ENCODE data around the gene C1orf174. TPM values are rescaled to one million over a fixed set of nuclear protein-coding genes. Genes with fewer than 3 reads are reported as not detected.

Gene C1orf174
- total RNA-seq, 1 experiment from 2014 or later: 21.1 TPM

GRCh38 chr1:3904006-3904842 is 4.2 kb upstream of the C1orf174 start:
- peaks cover 0 to 2% of the 10 kb centered on the region in 2 experiments; a peak in 1 of 5 replicates for H3K9me3 Mint-ChIP-seq
- H3K27me3 Mint-ChIP-seq (ENCODE audit: low read depth): no peaks in the 10 kb centered on the region
- peak overlapping the region in 2 of 3 experiments; percentile 38 to 61; a peak in 1 of 7 replicates for H3K27ac Mint-ChIP-seq

More at GRCh38 chr1:3904006-3904842, 4.2 kb upstream of the C1orf174 start:
- Histone ChIP-seq H2BK20ac (ENCODE audit: low read depth, low read length, poor library complexity, severe bottlenecking) (no peak overlapping the region), H2BK12ac (ENCODE audit: insufficient read length, low read depth, low read length) (no peak overlapping the region), H3K4me2 (ENCODE audit: insufficient read depth, insufficient read length, low read length) (no peak overlapping the region), H4K5ac (ENCODE audit: insufficient read length, low read depth, low read length) (no peak overlapping the region), H3K27ac (ENCODE audit: insufficient read length, low read depth, low read length) (no peak overlapping the region), H3K23ac (ENCODE audit: insufficient read length, low read depth, low read length) (no peak overlapping the region), H3K9ac (ENCODE audit: extremely low read depth, insufficient read length, low read length) (no peak overlapping the region), H2BK15ac (ENCODE audit: low read depth, low read length) (no peak overlapping the region), H3K27me3 (ENCODE audit: insufficient read depth, low read length) (no peaks in the 10 kb centered on the region), H3K23me2 (ENCODE audit: insufficient read length, low read depth, low read length, poor library complexity, severe bottlenecking) (peaks cover 6% of the 10 kb centered on the region), H3K56ac (ENCODE audit: insufficient read length, low read depth, low read length) (no peak overlapping the region), H2AK5ac (ENCODE audit: insufficient read length, low read length) (no peak overlapping the region), H2AFZ (ENCODE audit: low read length) (no peak overlapping the region), H3K4ac (ENCODE audit: low read depth, low read length) (no peak overlapping the region), H3K79me2 (ENCODE audit: insufficient read depth, low read length) (peaks cover 2% of the 10 kb centered on the region; the same call in 1 of the 2 replicates), H3K14ac (ENCODE audit: insufficient read depth, low read length) (no peak overlapping the region; the same call in 1 of the 2 replicates), H3T11ph (ENCODE audit: low read length) (no peak overlapping the region), H4K91ac (ENCODE audit: insufficient read length, low read depth, low read length) (no peak overlapping the region), H3K18ac (ENCODE audit: insufficient read length, low read depth, low read length) (no peak overlapping the region), H4K20me1 (ENCODE audit: control insufficient read depth, insufficient read depth, insufficient read length) (no peaks in the 10 kb centered on the region), H2BK120ac (ENCODE audit: low read depth, low read length, poor library complexity, severe bottlenecking) (no peak overlapping the region), H3K4me1 (ENCODE audit: insufficient read depth, low read length) (no peaks in the 10 kb centered on the region), H2BK5ac (ENCODE audit: insufficient read length, low read length) (no peak overlapping the region), H4K8ac (replicated peaks; ENCODE audit: insufficient read length, low read depth, low read length) (no peak overlapping the region), H3K9me3 (ENCODE audit: control insufficient read depth, low read depth, low read length) (no peaks in the 10 kb centered on the region), H3K79me1 (ENCODE audit: insufficient read depth, low read depth, low read length, poor library complexity, severe bottlenecking) (no peaks in the 10 kb centered on the region)
- Mint-ChIP-seq H3K4me1 (peaks cover 25 to 30% of the 10 kb centered on the region in 2 experiments), H3K4me3 (peak overlapping the region in 1 of 2 experiments; percentile 28; a peak in 1 of 5 replicates), H3K36me3 (ENCODE audit: insufficient read depth in 1 of 3, low read depth in 3 of 3) (no peaks in the 10 kb centered on the region; a peak in 2 of 7 replicates)
- no peak for TF ChIP-seq CTCF (conservative IDR thresholded peaks at IDR 0.05)
- no CpG with 5 or more reads among the region's 24 CpGs for WGBS (ENCODE audit: extremely low coverage, insufficient read length, low lambda C conversion rate)
- DNase-seq: no peak
